Measurements from ENCODE around the gene NEDD8. TPM values are rescaled to one million over a fixed set of nuclear protein-coding genes. Genes with fewer than 3 reads are reported as not detected.

The NEDD8 gene
- total RNA-seq, 3 donors from 2014 or later (not counting 1 experiment from before 2014, with no cell fraction given) = 93.6 to 109 (median 95.9) TPM

DNA sequence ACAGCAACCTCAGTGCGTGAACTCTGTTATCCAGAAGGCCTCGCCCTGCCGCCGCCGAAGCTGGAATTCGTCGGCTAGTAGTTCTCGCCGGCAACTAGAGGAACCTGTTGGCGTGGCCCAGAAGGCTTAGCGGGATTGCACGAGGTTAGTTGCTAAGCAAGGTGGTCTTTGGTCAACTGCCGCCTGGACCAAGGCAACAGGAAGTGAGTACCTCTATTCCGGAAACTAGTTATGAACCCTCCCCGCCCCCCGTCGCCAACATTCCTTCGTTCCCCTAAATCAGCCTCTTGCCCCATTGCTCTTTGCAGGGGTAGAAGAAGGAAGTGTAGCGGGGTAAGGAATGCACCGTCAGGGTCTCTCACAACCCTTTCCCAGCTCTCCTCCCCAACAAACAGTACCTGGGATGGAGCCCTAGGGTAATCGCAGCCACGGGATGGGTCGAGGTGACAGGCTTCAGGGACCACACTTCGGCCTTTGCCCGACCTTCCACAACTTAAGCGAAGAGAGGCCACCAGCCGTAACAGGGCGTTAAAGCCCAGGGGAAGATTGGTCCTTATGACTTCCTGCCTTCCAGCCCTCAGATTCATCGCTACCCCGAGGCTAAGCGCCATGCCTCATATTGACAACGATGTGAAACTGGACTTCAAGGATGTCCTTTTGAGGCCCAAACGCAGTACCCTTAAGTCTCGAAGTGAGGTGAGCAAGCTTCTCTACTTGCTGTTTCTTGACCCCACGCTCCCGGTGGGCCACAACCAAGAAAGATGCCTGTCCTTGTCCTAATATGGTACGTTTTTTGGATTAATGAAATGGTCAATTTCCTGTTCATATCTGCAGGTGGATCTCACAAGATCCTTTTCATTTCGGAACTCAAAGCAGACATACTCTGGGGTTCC is 724 bp upstream of the NEDD8 start, which contains the start of gene GMPR2:
Gene GMPR2, plus strand, starts transcription at position 285 of the 893 bp plus-strand sequence. Its CDS starts 325 bp downstream, at position 610.
- Histone ChIP-seq H3K36me3 (ENCODE audit: control insufficient read depth, insufficient read depth, low read length) (peaks cover 33% of the 10 kb centered on the region), H3K9me3 (ENCODE audit: control insufficient read depth, insufficient read depth, low read length) (no peaks in the 10 kb centered on the region), H3K27me3 (ENCODE audit: control insufficient read depth, insufficient read depth, low read length) (no peaks in the 10 kb centered on the region), H3K27ac (ENCODE audit: low read length) (peak within 1 kb of the TSS; percentile 77), H3K4me3 (ENCODE audit: low read length) (peak within 1 kb of the TSS; percentile 71), H3K4me1 (ENCODE audit: control insufficient read depth, insufficient read depth, low read length) (peaks cover 24% of the 10 kb centered on the region)
- peak within 1 kb of the TSS; percentile 87 to 100 for H3K27ac Mint-ChIP-seq
- TF ChIP-seq CTCF (IDR thresholded peaks at IDR 0.05) = no peak
- peaks cover 18% of the 10 kb centered on the region for H3K36me3 Mint-ChIP-seq
- H3K4me3 Mint-ChIP-seq = peak within 1 kb of the TSS; percentile 86
- peak; percentile 21 to 41 (median 40) for ATAC-seq
- peak in 1 of 2 donors; percentile 53 for DNase-seq
- no peaks in the 10 kb centered on the region for H3K9me3 Mint-ChIP-seq
- 6% methylated on average over 32 of the region's 38 CpGs for WGBS (ENCODE audit: insufficient coverage)
- intact Hi-C loops (cut with micrococcal nuclease) = loop anchor here (1.0 to 5.0 kb wide), 4 partner anchors 9 to 39 kb away; partner anchors contain the start of genes MDP1, RABGGTA, TINF2 and TM9SF1
- peaks cover 49 to 61% of the 10 kb centered on the region in 2 donors for H3K4me1 Mint-ChIP-seq
- H3K27me3 Mint-ChIP-seq (ENCODE audit: low read depth in 2 of 2) = no peaks in the 10 kb centered on the region

- H3K27ac ChIP-seq (ENCODE audit: low read length) = peak overlapping the region; percentile 77
- TF ChIP-seq CTCF (IDR thresholded peaks at IDR 0.05) = no peak
- DNase-seq (peak in 1 of 2 donors; percentile 53), ATAC-seq (no peak)
- Mint-ChIP-seq H3K9me3 (no peaks in the 10 kb centered on the region), H3K27ac (peak overlapping the region; percentile 87 to 100), H3K27me3 (ENCODE audit: low read depth in 2 of 2) (no peaks in the 10 kb centered on the region), H3K36me3 (peaks cover 9% of the 10 kb centered on the region), H3K4me1 (peaks cover 45 to 52% of the 10 kb centered on the region in 2 donors), H3K4me3 (peak overlapping the region; percentile 86)
- H3K36me3 ChIP-seq (ENCODE audit: control insufficient read depth, insufficient read depth, low read length) = peaks cover 27% of the 10 kb centered on the region
- intact Hi-C loops (cut with micrococcal nuclease) = loop anchor here (1.0 to 5.0 kb wide), 4 partner anchors 11 to 41 kb away; partner anchors contain the start of genes MDP1, RABGGTA, TINF2 and TM9SF1
- 5% methylated on average over 20 of the region's 23 CpGs for WGBS (ENCODE audit: insufficient coverage)
- H3K4me1 ChIP-seq (ENCODE audit: control insufficient read depth, insufficient read depth, low read length) = peaks cover 24% of the 10 kb centered on the region
- no peaks in the 10 kb centered on the region for H3K9me3 ChIP-seq (ENCODE audit: control insufficient read depth, insufficient read depth, low read length)
- H3K27me3 ChIP-seq (ENCODE audit: control insufficient read depth, insufficient read depth, low read length) = no peaks in the 10 kb centered on the region
- peak overlapping the region; percentile 71 for H3K4me3 ChIP-seq (ENCODE audit: low read length)
Observed at GRCh38 chr14:24231263-24232120, 675 bp downstream of the NEDD8 start.

DNA sequence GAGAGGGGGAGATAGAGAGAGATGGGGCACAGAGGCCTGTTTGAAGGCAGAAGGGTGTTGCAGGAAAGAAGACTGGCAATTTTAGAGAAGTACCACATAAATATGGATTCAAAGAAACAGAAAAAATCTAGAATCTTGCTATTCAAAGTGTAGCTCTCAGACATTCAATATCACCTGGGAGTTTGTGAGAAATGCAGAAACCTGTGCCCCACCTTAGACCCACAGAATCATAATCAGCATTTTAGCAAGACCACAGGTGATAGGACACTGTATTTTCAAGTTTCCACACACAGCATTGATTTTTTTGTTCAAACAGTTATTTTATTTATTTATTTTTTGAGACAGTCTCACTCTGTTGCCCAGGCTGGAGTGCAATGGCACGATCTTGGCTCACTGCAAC is 3.3 kb downstream of the NEDD8 start:
- no peak overlapping the region for H3K4me3 Mint-ChIP-seq
- no peak for ATAC-seq
- 56% methylated on average over 1 of the region's 1 CpG for WGBS (ENCODE audit: insufficient coverage)
- H3K4me3 ChIP-seq (ENCODE audit: low read length) = no peak overlapping the region
- H3K9me3 Mint-ChIP-seq = no peaks in the 10 kb centered on the region
- H3K36me3 Mint-ChIP-seq = no peaks in the 10 kb centered on the region
- peaks cover 7% of the 10 kb centered on the region for H3K36me3 ChIP-seq (ENCODE audit: control insufficient read depth, insufficient read depth, low read length)
- no peaks in the 10 kb centered on the region for H3K27me3 ChIP-seq (ENCODE audit: control insufficient read depth, insufficient read depth, low read length)
- TF ChIP-seq CTCF (IDR thresholded peaks at IDR 0.05) = no peak
- H3K27me3 Mint-ChIP-seq (ENCODE audit: low read depth in 2 of 2) = no peaks in the 10 kb centered on the region
- DNase-seq = no peak
- H3K27ac Mint-ChIP-seq = no peak overlapping the region
- no peaks in the 10 kb centered on the region for H3K9me3 ChIP-seq (ENCODE audit: control insufficient read depth, insufficient read depth, low read length)
- no peak overlapping the region for H3K27ac ChIP-seq (ENCODE audit: low read length)
- intact Hi-C loops (cut with micrococcal nuclease) = no loop called here
- peaks cover 24 to 32% of the 10 kb centered on the region in 2 donors for H3K4me1 Mint-ChIP-seq
- peaks cover 24% of the 10 kb centered on the region for H3K4me1 ChIP-seq (ENCODE audit: control insufficient read depth, insufficient read depth, low read length)
